Endothelial cell of umbilical vein (primary cell): ENCODE measurements around the gene TMEM208.

Source experiments
- EZH2 ChIP-seq: IDR thresholded peaks from 2 replicates; pipeline ENCODE4 v1.6.1; 2012; ENCODE audit warnings: borderline replicate concordance, low read depth, mild to moderate bottlenecking, moderate library complexity, low read length, inconsistent platforms; ENCODE audit not compliant: severe bottlenecking
- POLR2A ChIP-seq: IDR thresholded peaks from 2 replicates; pipeline ENCODE4 v1.6.1; 2012; ENCODE audit warnings: low read depth, mild to moderate bottlenecking, control low read depth, low read length
- POLR2AphosphoS5 ChIP-seq: IDR thresholded peaks from 2 replicates; pipeline ENCODE4 v1.6.1; 2012; ENCODE audit warnings: low read depth, mild to moderate bottlenecking, control low read depth, low read length, moderate library complexity; ENCODE audit not compliant: insufficient read depth
- TF ChIP-seq, protein P1 (sequence below), 2 donors: IDR thresholded peaks; 1 replicate in 1 of 2; 2 replicates in 1 of 2; pipeline ENCODE4 v1.5.1; 2011; ENCODE audit warnings: low read length in 2 of 2, mild to moderate bottlenecking in 2 of 2, moderate library complexity in 2 of 2, control low read depth in 1 of 2, inconsistent platforms in 1 of 2, low read depth in 1 of 2; ENCODE audit not compliant: insufficient read depth in 1 of 2; ENCODE audit errors: extremely low read depth in 1 of 2

DNA sequence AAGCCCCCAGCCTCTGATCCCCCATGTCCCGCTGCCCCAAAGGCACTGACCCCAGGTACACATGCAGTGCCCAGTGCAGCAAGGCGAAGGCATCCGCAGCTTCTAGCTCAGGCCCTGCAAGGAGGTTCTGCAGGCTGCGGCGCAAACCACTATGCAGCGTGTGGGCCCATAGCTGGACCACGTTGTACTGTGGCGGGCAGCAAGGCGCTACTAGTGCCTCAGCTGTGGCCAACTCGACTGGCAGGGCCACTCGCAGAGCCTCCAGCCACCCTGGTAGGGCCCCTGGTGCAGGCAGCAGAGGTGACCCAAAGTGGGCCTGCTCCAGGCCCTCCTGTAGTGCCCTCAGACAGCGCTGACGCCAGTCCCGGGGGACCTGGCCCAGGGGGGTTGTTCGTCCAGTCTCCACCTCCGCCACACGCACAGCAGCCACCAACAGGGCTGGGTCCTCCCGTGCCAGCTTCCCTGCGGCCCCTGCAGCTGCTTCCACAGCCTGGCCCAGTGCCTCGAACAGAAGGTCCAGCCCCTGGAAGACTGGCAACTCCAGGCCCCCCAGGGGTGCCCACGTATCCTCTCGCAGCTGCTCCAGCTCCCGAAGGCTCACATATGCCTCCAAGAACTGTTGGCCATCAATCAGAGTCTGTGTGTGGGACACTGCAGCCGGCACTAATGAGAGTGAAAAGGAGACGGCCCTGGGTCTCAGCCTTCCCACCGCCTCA lies 39.6 kb upstream of the TMEM208 start:
- TF ChIP-seq, protein P1, sequence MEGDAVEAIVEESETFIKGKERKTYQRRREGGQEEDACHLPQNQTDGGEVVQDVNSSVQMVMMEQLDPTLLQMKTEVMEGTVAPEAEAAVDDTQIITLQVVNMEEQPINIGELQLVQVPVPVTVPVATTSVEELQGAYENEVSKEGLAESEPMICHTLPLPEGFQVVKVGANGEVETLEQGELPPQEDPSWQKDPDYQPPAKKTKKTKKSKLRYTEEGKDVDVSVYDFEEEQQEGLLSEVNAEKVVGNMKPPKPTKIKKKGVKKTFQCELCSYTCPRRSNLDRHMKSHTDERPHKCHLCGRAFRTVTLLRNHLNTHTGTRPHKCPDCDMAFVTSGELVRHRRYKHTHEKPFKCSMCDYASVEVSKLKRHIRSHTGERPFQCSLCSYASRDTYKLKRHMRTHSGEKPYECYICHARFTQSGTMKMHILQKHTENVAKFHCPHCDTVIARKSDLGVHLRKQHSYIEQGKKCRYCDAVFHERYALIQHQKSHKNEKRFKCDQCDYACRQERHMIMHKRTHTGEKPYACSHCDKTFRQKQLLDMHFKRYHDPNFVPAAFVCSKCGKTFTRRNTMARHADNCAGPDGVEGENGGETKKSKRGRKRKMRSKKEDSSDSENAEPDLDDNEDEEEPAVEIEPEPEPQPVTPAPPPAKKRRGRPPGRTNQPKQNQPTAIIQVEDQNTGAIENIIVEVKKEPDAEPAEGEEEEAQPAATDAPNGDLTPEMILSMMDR (IDR thresholded peaks at IDR 0.05; ENCODE audit: extremely low read depth in 1 of 2, insufficient read depth in 1 of 2, low read depth in 1 of 2, low read length in 2 of 2): no peak
- TF ChIP-seq POLR2A (no peak), POLR2AphosphoS5 (no peak), EZH2 (no peak)
